Gastroesophageal sphincter (tissue), 3 donors: ENCODE results near the gene TSSK3.

Experiments
- CTCF ChIP-seq, 4 experiments: fragments of 200-600 bp in 2 of 4; fragments of 450-650 bp in 2 of 4; sonication (generic) in 1 of 4; IDR thresholded peaks; one replicate each; pipeline ENCODE4 v1.5.1; 2017 to 2019; ENCODE audit warnings: antibody characterized with exemption in 4 of 4, mild to moderate bottlenecking in 2 of 4, moderate library complexity in 2 of 4
- EP300 ChIP-seq: sonication (generic); formaldehyde crosslinking; IDR thresholded peaks from one replicate; pipeline ENCODE4 v1.6.1; 2017; ENCODE audit warnings: antibody characterized with exemption, mild to moderate bottlenecking
- POLR2A ChIP-seq, 2 donors: fragments of 450-650 bp; IDR thresholded peaks; one replicate each; pipeline ENCODE4 v1.6.1; 2017; ENCODE audit warnings: antibody characterized with exemption in 2 of 2, mild to moderate bottlenecking in 2 of 2, moderate library complexity in 1 of 2

DNA sequence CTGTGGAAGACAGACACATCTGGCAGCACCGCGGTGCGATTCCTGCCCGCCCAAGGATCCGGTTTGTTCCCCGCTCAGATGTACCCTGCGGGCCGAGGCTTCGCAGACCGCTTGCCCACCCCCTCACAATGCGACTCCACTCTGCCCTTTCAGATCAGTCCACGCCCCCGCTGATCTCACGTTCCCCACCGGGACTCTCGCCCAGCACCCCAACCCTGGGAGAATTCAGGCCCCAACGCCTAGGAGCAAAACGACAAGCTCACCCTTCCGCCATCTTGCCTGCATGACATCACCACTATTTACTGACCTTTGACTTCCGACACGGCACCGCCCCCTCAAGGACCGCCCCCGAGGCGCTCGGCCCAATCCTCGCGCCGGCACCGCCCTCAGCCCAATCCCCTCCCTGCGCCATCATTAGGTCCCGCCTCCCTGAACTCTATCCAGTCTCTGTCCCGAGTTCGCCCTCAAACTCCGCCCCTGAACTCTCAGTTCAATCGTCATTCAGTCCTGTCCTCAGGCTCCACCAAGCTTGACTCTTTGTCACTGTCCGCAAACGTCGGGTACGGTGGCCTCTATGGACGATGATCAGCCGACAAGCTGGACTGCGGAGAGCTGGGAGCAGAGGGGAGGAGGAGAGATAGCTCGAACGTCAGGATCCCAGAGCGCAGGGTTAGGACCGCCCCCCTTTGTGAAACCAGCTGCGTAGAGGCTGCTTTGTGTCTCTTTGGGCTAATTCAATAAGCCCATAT lies 32.0 kb downstream of the TSSK3 start, which contains the start of gene BSDC1:
- TF ChIP-seq POLR2A (IDR thresholded peaks at IDR 0.05) (peak; percentile 78 to 87), CTCF (IDR thresholded peaks at IDR 0.05) (no peak), EP300 (no peak)
